Caco-2 (cell line): Measurements from ENCODE around the gene ATP8B1. TPM values are rescaled to one million over a fixed set of nuclear protein-coding genes. Genes with fewer than 3 reads are reported as not detected.

ENCODE experiments used
- BruUV-seq: library from RNA; stranded (reverse); fragments of 400-500 nt; replicated peaks from 2 replicates; lab custom pipeline; 2021; lab: Mats Ljungman, UMichigan
- CTCF ChIA-PET: fragments of 300-600 bp; sonication (Branson Sonifier 250); formaldehyde crosslinking; loops from one replicate; lab custom pipeline; 2022; ENCODE audit warnings: antibody characterized with exemption; lab: Charles Lee
- POLR2A ChIA-PET: fragments of 300-600 bp; sonication (Branson Sonifier 250); formaldehyde crosslinking; loops from one replicate; lab custom pipeline; 2022; ENCODE audit warnings: antibody characterized with exemption; lab: Charles Lee
- DNase-seq, 2 experiments: peaks; one replicate each; pipeline versions ENCODE4 v3.0.0 to v3.0.0-alpha.2; 2020 to 2022
- H3K27me3 ChIP-seq: replicated peaks from 2 replicates; pipeline ENCODE4 v1.6.0; 2011; ENCODE audit warnings: low read length; ENCODE audit not compliant: control insufficient read depth, insufficient read depth
- H3K36me3 ChIP-seq: 2 replicates; pipeline ENCODE4 v1.5.1; 2011; ENCODE audit warnings: low read length; ENCODE audit not compliant: control insufficient read depth, insufficient read depth
- H3K4me1 ChIP-seq: fragments of 250-450 bp; sonication (Bioruptor Pico); 2 replicates; pipeline ENCODE4 v1.5.1; 2020; ENCODE audit warnings: mild to moderate bottlenecking
- H3K4me3 ChIP-seq: 2 replicates; pipeline ENCODE4 v1.5.1; 2011; ENCODE audit warnings: low read depth, mild to moderate bottlenecking, control low read depth, low read length
- H3K9me3 ChIP-seq: fragments of 250-450 bp; sonication (Bioruptor Pico); 2 replicates; pipeline ENCODE4 v1.5.1; 2020; ENCODE audit warnings: mild to moderate bottlenecking, moderate library complexity
- H3K27ac Mint-ChIP-seq: one replicate; pipeline ENCODE4 v1.8.0; 2022; ENCODE audit warnings: mixed read lengths; ENCODE audit not compliant: unreplicated experiment
- H3K27me3 Mint-ChIP-seq: one replicate; pipeline ENCODE4 v1.8.0; 2022; ENCODE audit warnings: mixed read lengths; ENCODE audit not compliant: insufficient read depth, unreplicated experiment
- H3K36me3 Mint-ChIP-seq: one replicate; pipeline ENCODE4 v1.8.0; 2022; ENCODE audit warnings: mild to moderate bottlenecking, mixed read lengths; ENCODE audit not compliant: insufficient read depth, unreplicated experiment
- H3K4me1 Mint-ChIP-seq: one replicate; pipeline ENCODE4 v1.8.0; 2022; ENCODE audit warnings: low read depth, mixed read lengths; ENCODE audit not compliant: unreplicated experiment
- H3K4me3 Mint-ChIP-seq: one replicate; pipeline ENCODE4 v1.8.0; 2022; ENCODE audit warnings: mild to moderate bottlenecking, moderate library complexity, mixed read lengths; ENCODE audit not compliant: unreplicated experiment
- H3K9me3 Mint-ChIP-seq: one replicate; pipeline ENCODE4 v1.8.0; 2022; ENCODE audit warnings: mixed read lengths; ENCODE audit not compliant: unreplicated experiment
- CTCF ChIP-seq, 2 experiments: fragments of 200-600 bp in 1 of 2; IDR thresholded peaks; 1 replicate in 1 of 2; 2 replicates in 1 of 2; pipeline versions ENCODE4 v1.5.1 to v1.8.0; 2011 to 2022; ENCODE audit warnings: antibody characterized with exemption in 1 of 2, control low read depth in 1 of 2, inconsistent platforms in 1 of 2, low read depth in 1 of 2, low read length in 1 of 2, mild to moderate bottlenecking in 1 of 2, moderate library complexity in 1 of 2; ENCODE audit not compliant: insufficient read depth in 1 of 2, severe bottlenecking in 1 of 2, unreplicated experiment in 1 of 2
- intact Hi-C: fragments of 100-400 bp; cut with micrococcal nuclease; formaldehyde crosslinking; loops from one replicate; pipeline ENCODE4 v1.10.0; 2022; ENCODE audit not compliant: unreplicated experiment
- total RNA-seq: library from RNA; stranded (reverse); gene quantifications from 2 replicates; pipeline ENCODE4 v1.2.3, GENCODE V29; 2022

The ATP8B1 gene
- total RNA-seq, 1 experiment from 2014 or later = 31.6 TPM

DNA sequence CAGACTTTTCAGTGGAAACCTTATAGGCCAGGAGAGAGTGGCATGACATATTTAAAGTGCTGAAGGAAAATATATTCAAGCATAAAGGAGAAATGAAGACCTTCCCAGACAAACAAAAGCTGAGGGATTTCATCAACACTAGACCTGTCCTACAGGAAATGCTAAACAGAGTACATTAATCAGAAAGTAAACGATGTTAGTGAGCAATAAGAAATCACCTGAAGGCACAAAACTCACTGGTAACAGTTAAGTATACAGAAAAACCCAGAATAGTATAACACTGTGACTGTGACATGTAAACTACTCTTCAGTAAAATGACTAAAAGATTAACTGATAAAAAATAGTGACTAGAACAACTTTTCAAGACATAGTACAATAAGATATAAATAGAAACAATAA, 87.4 kb downstream of the ATP8B1 start:
- DNase-seq = no peak
- no peaks in the 10 kb centered on the region for H3K27me3 ChIP-seq
- TF ChIP-seq CTCF (IDR thresholded peaks at IDR 0.05; ENCODE audit: insufficient read depth in 1 of 2, low read depth in 1 of 2, low read length in 1 of 2, severe bottlenecking in 1 of 2, unreplicated experiment in 1 of 2) = no peak
- H3K4me3 ChIP-seq = no peak overlapping the region
- intact Hi-C loops = loop anchor here (5.0 kb wide), 1 partner anchor 87 kb away; the partner anchor contains the start of gene ATP8B1
- peaks cover 5% of the 10 kb centered on the region for H3K4me1 ChIP-seq
- CTCF ChIA-PET = no interaction called here
- no peaks in the 10 kb centered on the region for H3K27me3 Mint-ChIP-seq
- peaks cover 15% of the 10 kb centered on the region for H3K4me1 Mint-ChIP-seq
- H3K36me3 Mint-ChIP-seq = peaks cover 9% of the 10 kb centered on the region
- no peak overlapping the region for H3K27ac Mint-ChIP-seq
- no peaks in the 10 kb centered on the region for H3K9me3 Mint-ChIP-seq
- POLR2A ChIA-PET = no interaction called here
- BruUV-seq = no TSS peak
- H3K9me3 ChIP-seq = no peaks in the 10 kb centered on the region
- 0 out of 2 replicates have a peak, but pooled peaks cover 3% of the 10 kb centered on the region for H3K36me3 ChIP-seq
- peak overlapping the region; percentile 38 for H3K4me3 Mint-ChIP-seq

- Histone ChIP-seq H3K4me3 (no peak overlapping the region), H3K4me1 (peaks cover 5% of the 10 kb centered on the region), H3K9me3 (no peaks in the 10 kb centered on the region), H3K27me3 (no peaks in the 10 kb centered on the region), H3K36me3 (0 out of 2 replicates have a peak, but pooled peaks cover 3% of the 10 kb centered on the region)
- DNase-seq = no peak
- POLR2A ChIA-PET = no interaction called here
- no peak for TF ChIP-seq CTCF (IDR thresholded peaks at IDR 0.05; ENCODE audit: insufficient read depth in 1 of 2, low read depth in 1 of 2, low read length in 1 of 2, severe bottlenecking in 1 of 2, unreplicated experiment in 1 of 2)
- H3K4me3 Mint-ChIP-seq = no peak overlapping the region
- CTCF ChIA-PET = no interaction called here
- peaks cover 14% of the 10 kb centered on the region for H3K36me3 Mint-ChIP-seq
- peaks cover 15% of the 10 kb centered on the region for H3K4me1 Mint-ChIP-seq
- H3K27ac Mint-ChIP-seq = no peak overlapping the region
- intact Hi-C loops = loop anchor here (5.0 kb wide), 1 partner anchor 87 kb away; the partner anchor contains the start of gene ATP8B1
- H3K9me3 Mint-ChIP-seq = no peaks in the 10 kb centered on the region
- no TSS peak for BruUV-seq
- no peaks in the 10 kb centered on the region for H3K27me3 Mint-ChIP-seq
Observed at GRCh38 chr18:57715073-57715472, 88.0 kb downstream of the ATP8B1 start.

GRCh38 chr18:57710226-57710625, 92.9 kb downstream of the ATP8B1 start:
- CTCF ChIA-PET = no interaction called here
- POLR2A ChIA-PET = no interaction called here
- 0 out of 2 replicates have a peak, but pooled peaks cover 3% of the 10 kb centered on the region for H3K36me3 ChIP-seq

More at GRCh38 chr18:57710226-57710625, 92.9 kb downstream of the ATP8B1 start:
- Histone ChIP-seq H3K27me3 (no peaks in the 10 kb centered on the region), H3K4me1 (peaks cover 19% of the 10 kb centered on the region), H3K4me3 (no peak overlapping the region), H3K9me3 (no peaks in the 10 kb centered on the region)
- H3K27me3 Mint-ChIP-seq = no peaks in the 10 kb centered on the region
- H3K4me3 Mint-ChIP-seq = no peak overlapping the region
- TF ChIP-seq CTCF (IDR thresholded peaks at IDR 0.05; ENCODE audit: insufficient read depth in 1 of 2, low read depth in 1 of 2, low read length in 1 of 2, severe bottlenecking in 1 of 2, unreplicated experiment in 1 of 2) = no peak
- peaks cover 27% of the 10 kb centered on the region for H3K4me1 Mint-ChIP-seq
- H3K27ac Mint-ChIP-seq = peak overlapping the region; percentile 42
- no peaks in the 10 kb centered on the region for H3K9me3 Mint-ChIP-seq
- no peak for DNase-seq
- no TSS peak for BruUV-seq
- H3K36me3 Mint-ChIP-seq = peaks cover 15% of the 10 kb centered on the region
- intact Hi-C loops = no loop called here
